Kidney epithelial cell (primary cell): ENCODE data around the gene RANBP9. TPM values are rescaled to one million over a fixed set of nuclear protein-coding genes. Genes with fewer than 3 reads are reported as not detected.

Source experiments
- DNase-seq: peaks from one replicate; pipeline ENCODE4 v3.0.0-alpha.2; 2010; ENCODE audit warnings: low read depth
- H3K27me3 ChIP-seq: 2 replicates; pipeline ENCODE4 v1.6.0; 2011; ENCODE audit warnings: low read length; ENCODE audit not compliant: control insufficient read depth, insufficient read depth
- H3K36me3 ChIP-seq: 2 replicates; pipeline ENCODE4 v1.5.1; 2011; ENCODE audit warnings: low read length; ENCODE audit not compliant: control insufficient read depth, insufficient read depth
- H3K4me3 ChIP-seq: 2 replicates; pipeline ENCODE4 v1.5.1; 2011; ENCODE audit warnings: low read depth, mild to moderate bottlenecking, control low read depth, low read length
- total RNA-seq: library from RNA; depleted of rRNA; stranded (reverse); fragments of >200 nt; gene quantifications from 2 replicates; pipeline ENCODE4 v1.2.3, GENCODE V29; 2015
- TF ChIP-seq, protein P1 (sequence below): IDR thresholded peaks from 2 replicates; pipeline ENCODE4 v1.5.1; 2011; ENCODE audit warnings: mild to moderate bottlenecking, moderate library complexity, low read length, control low read depth, inconsistent platforms; ENCODE audit not compliant: insufficient read depth, poor library complexity, severe bottlenecking

The RANBP9 gene
- total RNA-seq, 1 donor from 2014 or later: 25.7 TPM

DNA sequence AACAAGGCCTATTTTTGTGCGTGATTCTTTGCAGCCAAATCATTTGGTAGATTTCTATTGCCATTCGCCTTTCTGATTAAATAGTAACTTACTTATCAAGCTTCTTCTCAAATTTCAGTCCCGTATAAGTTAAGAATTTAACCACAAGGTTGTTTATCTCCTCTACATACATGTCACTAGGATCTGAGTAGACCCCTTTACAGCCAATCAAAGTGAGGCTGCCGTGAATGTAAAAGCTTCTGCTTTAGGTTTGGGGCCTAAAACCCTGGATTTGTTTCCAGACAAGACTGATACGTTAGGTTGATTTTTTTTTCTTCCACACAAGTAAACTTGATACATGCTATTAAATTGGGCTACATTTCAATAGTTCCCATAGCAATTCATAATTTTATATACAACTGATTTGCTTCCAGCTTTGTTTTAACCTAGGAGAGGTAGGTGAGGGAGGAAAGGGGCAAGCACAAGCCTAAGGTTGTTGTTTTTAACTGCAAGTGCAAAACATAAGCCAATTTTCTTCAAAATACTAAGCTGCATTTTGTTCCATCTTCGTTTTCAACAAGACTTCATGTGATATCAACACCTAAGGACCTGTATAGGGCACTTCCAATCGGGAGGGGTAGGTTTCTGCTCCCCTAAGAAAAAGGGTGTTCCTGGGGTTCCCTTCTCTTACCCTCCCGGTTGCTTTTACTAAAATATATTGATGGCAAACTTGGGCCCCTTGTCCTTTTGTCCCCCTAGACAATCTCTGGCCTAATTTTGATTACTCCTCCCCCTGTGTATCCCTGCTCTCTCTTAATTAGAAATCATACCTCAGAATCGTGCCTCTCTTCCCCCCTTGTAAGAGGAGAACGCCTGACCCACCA, 1.7 kb downstream of the RANBP9 start:
- TF ChIP-seq, protein P1, sequence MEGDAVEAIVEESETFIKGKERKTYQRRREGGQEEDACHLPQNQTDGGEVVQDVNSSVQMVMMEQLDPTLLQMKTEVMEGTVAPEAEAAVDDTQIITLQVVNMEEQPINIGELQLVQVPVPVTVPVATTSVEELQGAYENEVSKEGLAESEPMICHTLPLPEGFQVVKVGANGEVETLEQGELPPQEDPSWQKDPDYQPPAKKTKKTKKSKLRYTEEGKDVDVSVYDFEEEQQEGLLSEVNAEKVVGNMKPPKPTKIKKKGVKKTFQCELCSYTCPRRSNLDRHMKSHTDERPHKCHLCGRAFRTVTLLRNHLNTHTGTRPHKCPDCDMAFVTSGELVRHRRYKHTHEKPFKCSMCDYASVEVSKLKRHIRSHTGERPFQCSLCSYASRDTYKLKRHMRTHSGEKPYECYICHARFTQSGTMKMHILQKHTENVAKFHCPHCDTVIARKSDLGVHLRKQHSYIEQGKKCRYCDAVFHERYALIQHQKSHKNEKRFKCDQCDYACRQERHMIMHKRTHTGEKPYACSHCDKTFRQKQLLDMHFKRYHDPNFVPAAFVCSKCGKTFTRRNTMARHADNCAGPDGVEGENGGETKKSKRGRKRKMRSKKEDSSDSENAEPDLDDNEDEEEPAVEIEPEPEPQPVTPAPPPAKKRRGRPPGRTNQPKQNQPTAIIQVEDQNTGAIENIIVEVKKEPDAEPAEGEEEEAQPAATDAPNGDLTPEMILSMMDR: no peak
- H3K36me3 ChIP-seq: no peaks in the 10 kb centered on the region
- peak overlapping the region; percentile 91 for H3K4me3 ChIP-seq
- no peak for DNase-seq
- H3K27me3 ChIP-seq: no peaks in the 10 kb centered on the region

DNA sequence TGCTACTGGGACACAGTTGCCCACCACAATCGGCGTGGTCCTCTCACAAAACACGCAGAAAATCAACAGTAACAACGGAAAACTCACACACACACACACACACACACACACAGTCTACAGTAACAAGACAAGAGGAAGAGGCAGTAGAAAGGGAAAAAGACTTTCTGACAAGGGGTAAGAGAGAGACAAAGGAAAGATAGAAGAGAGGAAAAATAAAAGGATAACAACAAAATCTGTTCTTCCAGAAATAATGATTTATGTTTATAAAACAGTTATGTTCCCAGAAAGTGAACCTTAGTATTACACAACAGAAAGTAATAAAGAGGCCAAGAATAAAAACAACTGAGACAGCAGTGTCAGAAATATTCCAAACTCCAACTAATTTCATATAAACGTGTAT, 2.9 kb downstream of the RANBP9 start:
- DNase-seq: no peak
- Histone ChIP-seq H3K4me3 (peak overlapping the region; percentile 91), H3K36me3 (no peaks in the 10 kb centered on the region), H3K27me3 (no peaks in the 10 kb centered on the region)
- TF ChIP-seq, protein P1: no peak

DNA sequence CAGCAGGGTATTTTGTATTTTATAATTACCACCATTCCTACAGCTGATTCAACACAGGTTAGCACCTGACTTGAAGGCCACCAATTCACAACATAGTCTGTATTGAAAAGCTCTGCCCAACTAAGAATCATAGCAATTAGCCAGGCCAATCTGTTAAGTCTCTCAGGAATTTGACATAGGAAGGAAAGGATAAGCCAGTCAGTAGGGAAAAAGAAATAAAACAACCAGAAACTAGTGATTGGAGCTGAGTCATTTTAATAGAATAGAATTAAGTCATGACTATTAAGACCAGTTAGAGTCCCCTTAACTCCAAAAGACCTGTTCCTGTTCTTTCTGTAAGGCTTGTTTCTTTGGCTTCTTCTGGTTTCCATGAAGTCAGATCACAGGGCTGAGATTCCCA, 8.1 kb downstream of the RANBP9 start:
- no peak for DNase-seq
- no peak overlapping the region for H3K4me3 ChIP-seq
- H3K27me3 ChIP-seq: no peaks in the 10 kb centered on the region
- no peaks in the 10 kb centered on the region for H3K36me3 ChIP-seq
- TF ChIP-seq, protein P1: no peak

DNA sequence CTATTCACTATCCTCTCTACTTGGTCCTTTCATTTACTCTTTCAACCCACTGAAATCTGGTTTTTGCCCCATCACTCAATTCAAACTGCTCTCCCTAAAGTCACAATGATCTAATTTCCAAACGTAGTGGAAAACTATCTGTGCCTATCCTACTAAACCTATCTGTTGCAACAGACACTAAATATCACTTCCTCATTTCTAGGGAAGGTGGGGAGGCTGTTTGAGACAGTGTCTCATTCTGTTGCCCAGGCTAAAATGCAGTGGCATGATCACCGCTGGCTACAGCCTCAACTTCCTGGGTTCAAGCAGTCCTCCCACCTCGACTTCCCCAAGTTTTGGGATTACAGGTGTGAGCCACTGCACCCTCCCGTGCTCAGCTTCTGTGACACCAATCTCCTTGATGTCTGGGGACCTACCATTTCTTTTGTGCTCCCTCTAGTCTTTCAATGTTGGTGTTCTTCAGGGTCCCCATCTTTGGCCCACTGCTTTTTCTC, 8.8 kb downstream of the RANBP9 start:
- DNase-seq: no peak
- Histone ChIP-seq H3K27me3 (no peaks in the 10 kb centered on the region), H3K36me3 (no peaks in the 10 kb centered on the region), H3K4me3 (no peak overlapping the region)
- TF ChIP-seq, protein P1: no peak

DNA sequence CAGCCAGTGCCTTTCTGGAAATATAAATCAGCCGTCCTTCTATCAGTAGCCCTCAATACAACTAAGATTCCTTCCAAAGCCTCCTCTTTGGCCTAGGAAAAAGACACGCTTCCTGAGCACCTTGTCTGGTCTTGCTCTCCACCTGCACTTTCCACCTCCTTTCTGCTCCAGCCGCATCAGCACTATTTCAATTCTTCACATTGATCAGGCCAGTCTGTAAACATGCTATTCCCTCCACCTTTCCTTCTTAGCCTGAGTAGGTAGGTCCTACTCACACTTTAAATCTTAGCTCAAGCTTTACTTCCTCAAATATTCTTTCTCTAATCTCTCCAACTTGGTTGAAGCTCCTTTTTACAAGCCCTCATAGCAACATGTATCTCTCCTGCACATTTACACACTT, 11.4 kb downstream of the RANBP9 start:
- DNase-seq: no peak
- no peaks in the 10 kb centered on the region for H3K27me3 ChIP-seq
- TF ChIP-seq, protein P1: no peak

More for the DNA sequence above, 11.4 kb downstream of the RANBP9 start:
- no peak overlapping the region for H3K4me3 ChIP-seq
- no peaks in the 10 kb centered on the region for H3K36me3 ChIP-seq
